Measurements from ENCODE around the gene MRFAP1L1. TPM values are rescaled to one million over a fixed set of nuclear protein-coding genes. Genes with fewer than 3 reads are reported as not detected.

Gene MRFAP1L1
- total and polyA plus RNA-seq, 2 donors (not counting 1 experiment from before 2014, with no cell fraction given) = 12.5 to 57.2 TPM

DNA sequence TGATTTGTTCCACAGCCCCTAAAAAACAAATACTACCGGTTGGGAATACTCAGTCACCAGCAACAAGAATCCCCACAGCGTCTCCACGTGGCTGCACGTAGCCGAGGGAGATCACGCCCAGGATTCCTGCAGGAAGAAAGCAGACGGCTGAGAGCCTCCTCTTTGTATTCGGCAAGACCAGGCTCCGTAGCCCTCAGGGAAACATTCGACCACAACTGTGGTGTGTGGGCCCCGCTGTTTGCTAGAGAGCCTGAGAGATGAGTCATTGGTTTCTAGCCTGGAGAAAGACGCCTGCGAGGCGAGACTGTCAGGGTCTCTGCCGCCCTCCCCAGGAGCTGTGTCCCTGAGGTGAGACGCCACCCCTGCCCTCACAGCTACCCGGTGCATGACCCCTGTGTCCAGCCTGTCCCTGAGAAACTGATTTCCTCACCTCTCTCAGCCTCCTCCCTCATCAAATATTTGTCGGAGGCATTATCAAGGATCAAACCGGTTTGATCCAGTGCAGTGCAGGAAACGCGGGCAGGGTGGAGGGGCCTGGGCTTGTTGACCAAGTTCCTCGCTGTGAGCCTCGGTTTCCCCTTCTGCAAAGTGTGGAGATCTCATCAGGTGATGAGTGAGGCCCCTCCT is 20.7 kb downstream of the MRFAP1L1 start:
- H3K4me1 Mint-ChIP-seq = no peaks in the 10 kb centered on the region
- no peak overlapping the region for H2AFZ ChIP-seq (ENCODE audit: insufficient read depth, low read depth, low read length, poor library complexity, severe bottlenecking)
- H3K79me2 ChIP-seq (ENCODE audit: control insufficient read depth, insufficient read depth, low read length) = no peaks in the 10 kb centered on the region
- H3K27me3 ChIP-seq (replicated peaks in 1 of 4; ENCODE audit: control extremely low read depth in 1 of 4, control insufficient read depth in 3 of 4, insufficient read depth in 4 of 4, low read length in 3 of 4) = peaks cover 0 to 21% (median 0%) of the 10 kb centered on the region in 4 experiments
- H3K27ac ChIP-seq (ENCODE audit: low read length in 2 of 2) = no peak overlapping the region
- ChIA-PET POLR2A (no interaction called here), CTCF (no interaction called here)
- 31% methylated on average over 23 of the region's 23 CpGs for WGBS (ENCODE audit: insufficient coverage)
- no peaks in the 10 kb centered on the region for H3K36me3 ChIP-seq (replicated peaks in 1 of 2; ENCODE audit: control extremely low read depth in 1 of 2, control insufficient read depth in 1 of 2, extremely low read depth in 1 of 2, insufficient read depth in 2 of 2, low read length in 1 of 2)
- H3K27me3 Mint-ChIP-seq = peaks cover 4% of the 10 kb centered on the region
- no peaks in the 10 kb centered on the region for H3K9me3 ChIP-seq (ENCODE audit: control extremely low read depth in 1 of 3, control insufficient read depth in 2 of 3, insufficient read depth in 1 of 3, low read length in 2 of 3)
- no peak for DNase-seq
- no peak overlapping the region for H3K4me3 ChIP-seq (ENCODE audit: control extremely low read depth in 1 of 5, extremely low read depth in 1 of 5, insufficient read depth in 1 of 5, low read depth in 2 of 5, low read length in 4 of 5)
- no peak overlapping the region for H3K4me2 ChIP-seq (replicated peaks; ENCODE audit: low read depth, low read length, poor library complexity, severe bottlenecking)
- no peaks in the 10 kb centered on the region for H3K4me1 ChIP-seq (ENCODE audit: control insufficient read depth in 2 of 2, insufficient read depth in 2 of 2, low read length in 2 of 2)
- H3K9me3 Mint-ChIP-seq (ENCODE audit: insufficient read depth) = no peaks in the 10 kb centered on the region
- intact Hi-C loops (cut with micrococcal nuclease) = no loop called here
- H4K20me1 ChIP-seq (ENCODE audit: control insufficient read depth, insufficient read depth, low read length, poor library complexity, severe bottlenecking) = no peaks in the 10 kb centered on the region
- H3K27ac Mint-ChIP-seq = no peak overlapping the region
- no peak for TF ChIP-seq EZH2 (IDR thresholded peaks at IDR 0.05; ENCODE audit: borderline replicate concordance, insufficient read depth, low read depth, low read length, poor library complexity, severe bottlenecking)
- TF ChIP-seq, protein P1, sequence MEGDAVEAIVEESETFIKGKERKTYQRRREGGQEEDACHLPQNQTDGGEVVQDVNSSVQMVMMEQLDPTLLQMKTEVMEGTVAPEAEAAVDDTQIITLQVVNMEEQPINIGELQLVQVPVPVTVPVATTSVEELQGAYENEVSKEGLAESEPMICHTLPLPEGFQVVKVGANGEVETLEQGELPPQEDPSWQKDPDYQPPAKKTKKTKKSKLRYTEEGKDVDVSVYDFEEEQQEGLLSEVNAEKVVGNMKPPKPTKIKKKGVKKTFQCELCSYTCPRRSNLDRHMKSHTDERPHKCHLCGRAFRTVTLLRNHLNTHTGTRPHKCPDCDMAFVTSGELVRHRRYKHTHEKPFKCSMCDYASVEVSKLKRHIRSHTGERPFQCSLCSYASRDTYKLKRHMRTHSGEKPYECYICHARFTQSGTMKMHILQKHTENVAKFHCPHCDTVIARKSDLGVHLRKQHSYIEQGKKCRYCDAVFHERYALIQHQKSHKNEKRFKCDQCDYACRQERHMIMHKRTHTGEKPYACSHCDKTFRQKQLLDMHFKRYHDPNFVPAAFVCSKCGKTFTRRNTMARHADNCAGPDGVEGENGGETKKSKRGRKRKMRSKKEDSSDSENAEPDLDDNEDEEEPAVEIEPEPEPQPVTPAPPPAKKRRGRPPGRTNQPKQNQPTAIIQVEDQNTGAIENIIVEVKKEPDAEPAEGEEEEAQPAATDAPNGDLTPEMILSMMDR (IDR thresholded peaks at IDR 0.05) = no peak
- no peak overlapping the region for H3K4me3 Mint-ChIP-seq
- ATAC-seq (ENCODE audit: low read depth) = no peak
- no peak overlapping the region for H3K9ac ChIP-seq (ENCODE audit: low read length)

DNA sequence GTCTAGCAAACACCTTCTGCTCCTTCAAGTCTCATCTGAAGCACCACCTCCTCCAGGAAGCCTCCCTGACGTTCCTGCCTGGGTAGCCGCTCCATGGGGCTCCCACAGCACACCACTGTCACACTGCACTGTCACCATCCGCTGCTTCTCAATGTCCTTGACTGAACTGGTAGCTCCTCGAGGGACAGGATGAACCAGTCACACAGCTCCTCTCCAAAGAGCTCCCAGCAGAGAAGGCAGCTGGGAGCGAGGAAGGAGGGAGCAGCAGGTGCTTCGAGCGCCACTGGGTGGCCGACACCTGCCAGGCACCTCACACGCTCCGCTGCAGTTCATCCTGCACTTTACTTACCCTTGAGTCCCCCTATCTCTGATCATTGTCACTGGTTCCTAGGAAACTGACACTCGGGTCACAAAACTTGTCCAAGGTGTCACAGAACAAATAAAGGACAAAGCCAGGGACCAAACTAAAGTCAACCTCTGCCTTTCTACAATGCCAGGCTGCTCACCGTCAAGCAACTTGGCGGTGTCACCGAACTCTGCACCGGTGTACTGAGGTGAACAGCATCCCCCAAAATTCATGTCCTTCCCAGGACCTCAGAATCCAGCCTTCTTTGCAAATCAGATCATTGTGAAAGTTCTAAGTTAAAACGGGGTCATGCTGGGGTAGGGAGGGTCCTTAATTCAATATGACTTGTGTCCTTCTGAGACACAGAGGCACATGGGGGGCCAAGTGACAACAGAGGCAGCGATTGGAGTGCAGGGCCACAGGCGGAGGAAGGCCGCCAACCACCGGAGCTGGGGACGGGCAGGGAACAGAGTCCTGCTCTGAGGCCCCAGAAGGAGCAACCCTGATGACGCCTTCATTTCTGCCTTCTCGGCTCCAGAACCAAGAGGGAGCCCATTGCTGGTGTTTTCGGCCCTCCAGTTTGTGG is 21.5 kb downstream of the MRFAP1L1 start:
- 93% methylated on average over 19 of the region's 24 CpGs for WGBS (ENCODE audit: insufficient coverage)
- Histone ChIP-seq H3K27ac (ENCODE audit: low read length in 2 of 2) (no peak overlapping the region), H2AFZ (ENCODE audit: insufficient read depth, low read depth, low read length, poor library complexity, severe bottlenecking) (no peak overlapping the region), H3K27me3 (replicated peaks in 1 of 4; ENCODE audit: control extremely low read depth in 1 of 4, control insufficient read depth in 3 of 4, insufficient read depth in 4 of 4, low read length in 3 of 4) (peaks cover 0 to 21% (median 0%) of the 10 kb centered on the region in 4 experiments), H3K36me3 (replicated peaks in 1 of 2; ENCODE audit: control extremely low read depth in 1 of 2, control insufficient read depth in 1 of 2, extremely low read depth in 1 of 2, insufficient read depth in 2 of 2, low read length in 1 of 2) (no peaks in the 10 kb centered on the region), H3K4me1 (ENCODE audit: control insufficient read depth in 2 of 2, insufficient read depth in 2 of 2, low read length in 2 of 2) (no peaks in the 10 kb centered on the region), H3K9me3 (ENCODE audit: control extremely low read depth in 1 of 3, control insufficient read depth in 2 of 3, insufficient read depth in 1 of 3, low read length in 2 of 3) (no peaks in the 10 kb centered on the region), H3K79me2 (ENCODE audit: control insufficient read depth, insufficient read depth, low read length) (no peaks in the 10 kb centered on the region), H3K4me3 (ENCODE audit: control extremely low read depth in 1 of 5, extremely low read depth in 1 of 5, insufficient read depth in 1 of 5, low read depth in 2 of 5, low read length in 4 of 5) (no peak overlapping the region), H3K4me2 (replicated peaks; ENCODE audit: low read depth, low read length, poor library complexity, severe bottlenecking) (no peak overlapping the region), H3K9ac (ENCODE audit: low read length) (no peak overlapping the region), H4K20me1 (ENCODE audit: control insufficient read depth, insufficient read depth, low read length, poor library complexity, severe bottlenecking) (no peaks in the 10 kb centered on the region)
- Mint-ChIP-seq H3K27me3 (peaks cover 4% of the 10 kb centered on the region), H3K4me3 (no peak overlapping the region), H3K27ac (no peak overlapping the region), H3K4me1 (no peaks in the 10 kb centered on the region), H3K9me3 (ENCODE audit: insufficient read depth) (no peaks in the 10 kb centered on the region)
- ATAC-seq (ENCODE audit: low read depth) (no peak), DNase-seq (no peak)
- ChIA-PET POLR2A (no interaction called here), CTCF (interaction anchor here (1.0 kb wide), 1 partner anchor 13 kb away, joined by 3 read pairs; no protein-coding TSS in a partner anchor)
- TF ChIP-seq EZH2 (IDR thresholded peaks at IDR 0.05; ENCODE audit: borderline replicate concordance, insufficient read depth, low read depth, low read length, poor library complexity, severe bottlenecking) = no peak
- TF ChIP-seq, protein P1 (IDR thresholded peaks at IDR 0.05) = no peak
- intact Hi-C loops (cut with micrococcal nuclease) = no loop called here
